Cardiac muscle cell (in vitro differentiated cells and primary cell): ENCODE data around the gene PRICKLE2. TPM values are rescaled to one million over a fixed set of nuclear protein-coding genes. Genes with fewer than 3 reads are reported as not detected.
A peak's percentile ranks its signal among the peaks of the same experiment; 100 is the strongest.

Experiments used
- DNase-seq, 2 donors: peaks; one replicate each; pipeline versions ENCODE4 v3.0.0 to v3.0.0-alpha.2; 2010 to 2017; ENCODE audit warnings: low read depth in 1 of 2, low spot score in 1 of 2
- H3K27ac ChIP-seq: fragments of 200-600 bp; sonication (generic); 2 replicates; pipeline ENCODE4 v1.5.1; 2016
- H3K27me3 ChIP-seq: fragments of 200-600 bp; sonication (generic); 2 replicates; pipeline ENCODE4 v1.6.0; 2016; ENCODE audit warnings: control low read depth
- H3K36me3 ChIP-seq: fragments of 200-600 bp; sonication (generic); 2 replicates; pipeline ENCODE4 v1.5.1; 2016; ENCODE audit warnings: control low read depth
- H3K4me1 ChIP-seq: fragments of 200-600 bp; sonication (generic); 2 replicates; pipeline ENCODE4 v1.8.1; 2017; ENCODE audit warnings: low read depth, mild to moderate bottlenecking, mixed run types
- H3K4me3 ChIP-seq: fragments of 200-600 bp; sonication (generic); 2 replicates; pipeline ENCODE4 v1.5.1; 2016; ENCODE audit warnings: mild to moderate bottlenecking
- H3K9me3 ChIP-seq: fragments of 200-600 bp; sonication (generic); 2 replicates; pipeline ENCODE4 v1.5.1; 2017; ENCODE audit warnings: low read depth, mild to moderate bottlenecking, control low read depth
- polyA plus RNA-seq: library from polyadenylated mRNA; unstranded; fragments of >200 nt; fragmentation: Nextera tagmentation; extraction: Ambion mirVana; gene quantifications from 2 replicates; pipeline ENCODE4 v1.2.1, GENCODE V29; 2016
- total RNA-seq: library from RNA; depleted of rRNA; stranded (reverse); fragments of >200 nt; gene quantifications from 2 replicates; pipeline ENCODE4 v1.2.3, GENCODE V29; 2016
- TF ChIP-seq, protein P1 (sequence below): IDR thresholded peaks from 2 replicates; pipeline ENCODE4 v1.5.1; 2012; ENCODE audit warnings: low read depth, mild to moderate bottlenecking, low read length

PRICKLE2 gene
- total and polyA plus RNA-seq, 2 experiments from 2014 or later = 4.3 to 11.7 TPM

DNA sequence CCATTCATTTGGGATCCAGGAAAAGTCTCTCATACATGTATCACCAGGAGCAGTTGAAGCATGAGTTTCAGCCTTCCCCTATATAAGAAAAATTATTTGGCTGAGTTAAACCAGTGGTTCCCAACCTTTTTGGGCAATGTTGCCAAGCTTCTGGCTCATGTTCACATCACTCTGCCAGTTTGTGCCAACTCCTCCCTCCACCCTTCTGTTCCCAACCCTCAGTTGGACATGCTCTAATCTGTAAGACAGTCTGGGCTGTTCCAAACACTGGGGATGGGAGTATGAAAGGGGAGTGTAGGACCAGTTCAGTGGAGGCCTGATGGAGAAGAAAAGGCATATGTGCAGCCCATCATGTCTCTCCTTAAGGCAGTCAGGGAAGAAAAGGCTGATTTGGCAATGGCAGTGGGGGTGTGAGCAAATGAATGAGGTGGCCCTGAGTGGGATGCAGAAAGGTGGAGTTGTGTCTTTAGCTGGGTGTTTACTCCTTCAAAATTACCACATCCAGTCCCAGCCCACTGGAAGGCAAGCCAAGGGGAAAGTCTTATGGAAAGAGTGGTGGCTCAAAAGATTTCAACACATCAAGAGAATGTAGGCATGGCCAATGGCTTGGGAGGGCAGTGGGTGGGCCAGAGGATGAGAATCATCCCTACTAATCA is 32.0 kb upstream of the PRICKLE2 start:
- no peak for DNase-seq
- Histone ChIP-seq H3K36me3 (no peaks in the 10 kb centered on the region), H3K27me3 (no peaks in the 10 kb centered on the region), H3K9me3 (no peaks in the 10 kb centered on the region), H3K4me1 (peaks cover 29% of the 10 kb centered on the region), H3K27ac (no peak overlapping the region), H3K4me3 (no peak overlapping the region)
- TF ChIP-seq, protein P1, sequence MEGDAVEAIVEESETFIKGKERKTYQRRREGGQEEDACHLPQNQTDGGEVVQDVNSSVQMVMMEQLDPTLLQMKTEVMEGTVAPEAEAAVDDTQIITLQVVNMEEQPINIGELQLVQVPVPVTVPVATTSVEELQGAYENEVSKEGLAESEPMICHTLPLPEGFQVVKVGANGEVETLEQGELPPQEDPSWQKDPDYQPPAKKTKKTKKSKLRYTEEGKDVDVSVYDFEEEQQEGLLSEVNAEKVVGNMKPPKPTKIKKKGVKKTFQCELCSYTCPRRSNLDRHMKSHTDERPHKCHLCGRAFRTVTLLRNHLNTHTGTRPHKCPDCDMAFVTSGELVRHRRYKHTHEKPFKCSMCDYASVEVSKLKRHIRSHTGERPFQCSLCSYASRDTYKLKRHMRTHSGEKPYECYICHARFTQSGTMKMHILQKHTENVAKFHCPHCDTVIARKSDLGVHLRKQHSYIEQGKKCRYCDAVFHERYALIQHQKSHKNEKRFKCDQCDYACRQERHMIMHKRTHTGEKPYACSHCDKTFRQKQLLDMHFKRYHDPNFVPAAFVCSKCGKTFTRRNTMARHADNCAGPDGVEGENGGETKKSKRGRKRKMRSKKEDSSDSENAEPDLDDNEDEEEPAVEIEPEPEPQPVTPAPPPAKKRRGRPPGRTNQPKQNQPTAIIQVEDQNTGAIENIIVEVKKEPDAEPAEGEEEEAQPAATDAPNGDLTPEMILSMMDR = no peak

DNA sequence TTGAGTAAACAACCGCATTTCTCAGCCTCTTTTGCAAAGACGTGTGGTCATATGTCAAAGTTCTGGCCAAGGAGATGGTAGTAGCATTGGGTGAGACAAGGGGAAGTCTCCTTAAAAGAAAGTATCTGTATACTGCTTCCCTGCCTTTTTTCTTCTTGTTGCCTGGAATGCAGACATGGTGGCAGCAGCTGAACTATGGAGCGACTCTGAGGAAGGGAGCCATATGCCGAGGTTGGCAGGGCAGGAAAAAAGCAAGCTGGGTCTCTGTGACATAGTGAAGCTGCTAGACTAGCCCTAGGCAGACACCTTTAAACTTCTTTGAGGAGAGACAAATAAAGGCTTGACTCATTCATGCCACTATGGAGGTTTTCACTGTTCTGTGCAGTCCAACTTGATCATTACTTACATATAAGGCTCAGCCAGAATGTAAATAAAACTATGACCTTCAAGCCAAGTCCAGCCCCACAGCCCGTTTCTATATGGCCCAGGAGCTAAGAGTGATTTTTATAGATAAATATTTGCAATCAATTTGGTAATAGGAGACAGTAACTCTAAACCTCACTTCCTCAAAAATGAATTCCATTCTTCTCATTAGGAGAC is 30.6 kb upstream of the PRICKLE2 start:
- no peaks in the 10 kb centered on the region for H3K27me3 ChIP-seq
- no peak overlapping the region for H3K27ac ChIP-seq
- H3K4me3 ChIP-seq = no peak overlapping the region
- no peak for DNase-seq
- peaks cover 27% of the 10 kb centered on the region for H3K4me1 ChIP-seq
- TF ChIP-seq, protein P1 = no peak
- H3K36me3 ChIP-seq = no peaks in the 10 kb centered on the region
- H3K9me3 ChIP-seq = no peaks in the 10 kb centered on the region

DNA sequence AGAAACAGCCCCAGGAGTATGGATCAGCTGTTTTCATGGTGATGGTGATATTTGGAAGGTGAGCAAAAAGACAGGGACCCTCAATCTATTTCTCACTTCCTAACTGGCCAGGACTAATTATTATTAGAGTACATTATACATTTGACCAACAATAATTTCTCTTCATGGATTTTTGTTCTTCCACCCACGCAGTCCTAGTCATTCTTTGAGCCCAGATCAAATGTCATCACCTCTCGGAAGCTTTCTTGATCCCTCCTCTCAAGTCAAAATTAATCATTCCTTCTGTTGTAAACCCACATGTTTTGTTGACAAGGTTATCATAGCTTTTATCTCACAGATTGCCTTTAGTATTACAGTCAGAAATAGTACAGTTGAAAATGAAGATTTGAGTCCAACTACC is 29.2 kb upstream of the PRICKLE2 start:
- no peaks in the 10 kb centered on the region for H3K27me3 ChIP-seq
- H3K9me3 ChIP-seq = no peaks in the 10 kb centered on the region
- H3K27ac ChIP-seq = peak overlapping the region; percentile 82
- TF ChIP-seq, protein P1 = no peak
- H3K36me3 ChIP-seq = no peaks in the 10 kb centered on the region
- peaks cover 19% of the 10 kb centered on the region for H3K4me1 ChIP-seq
- no peak overlapping the region for H3K4me3 ChIP-seq
- DNase-seq = no peak

DNA sequence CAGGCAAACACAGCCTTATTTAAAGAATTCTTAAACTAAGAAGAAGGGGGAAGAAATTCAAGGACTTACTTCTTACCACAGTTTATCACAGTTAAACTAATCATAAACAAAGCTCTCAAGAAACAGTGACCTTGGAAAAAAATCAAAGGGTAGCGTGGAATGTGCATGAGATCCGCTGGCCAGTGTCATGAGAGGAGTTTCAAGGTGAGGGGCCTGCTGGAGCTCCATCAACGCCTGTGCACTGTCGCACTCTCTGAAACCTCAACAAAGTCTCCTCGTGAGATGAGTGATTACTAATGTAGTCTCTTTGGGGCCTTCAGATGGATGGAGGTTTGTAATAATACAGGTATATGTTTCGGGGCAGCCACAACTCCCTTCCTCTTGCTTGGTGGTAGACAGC is 28.4 kb upstream of the PRICKLE2 start:
- TF ChIP-seq, protein P1 = no peak
- no peaks in the 10 kb centered on the region for H3K36me3 ChIP-seq
- H3K4me1 ChIP-seq = peaks cover 19% of the 10 kb centered on the region
- H3K9me3 ChIP-seq = no peaks in the 10 kb centered on the region
- no peaks in the 10 kb centered on the region for H3K27me3 ChIP-seq
- H3K27ac ChIP-seq = peak overlapping the region; percentile 82
- H3K4me3 ChIP-seq = no peak overlapping the region
- DNase-seq = peak in 1 of 2 donors; percentile 68

DNA sequence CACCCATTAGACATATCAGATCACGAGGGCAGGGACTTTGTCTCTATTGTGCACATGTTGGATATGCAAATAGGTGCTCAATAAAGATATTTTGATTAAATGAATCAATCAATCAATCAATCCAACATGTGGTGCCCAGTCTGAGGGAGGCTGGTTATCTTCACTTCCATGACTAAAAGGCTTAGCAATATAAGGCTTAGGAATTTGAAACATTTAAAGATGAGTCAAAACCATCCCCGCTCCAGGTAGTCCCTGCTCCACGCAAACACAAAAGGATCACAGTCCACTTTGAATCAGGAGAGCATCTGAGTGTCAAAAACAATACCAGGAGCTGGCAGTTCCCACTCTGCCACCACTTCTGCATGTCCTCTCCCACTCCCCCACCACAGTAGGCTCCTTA is 25.8 kb upstream of the PRICKLE2 start:
- Histone ChIP-seq H3K36me3 (no peaks in the 10 kb centered on the region), H3K27ac (no peak overlapping the region), H3K4me1 (peaks cover 35% of the 10 kb centered on the region), H3K27me3 (no peaks in the 10 kb centered on the region), H3K9me3 (no peaks in the 10 kb centered on the region), H3K4me3 (no peak overlapping the region)
- TF ChIP-seq, protein P1 = no peak
- DNase-seq = no peak
